HEK293 (cell line): ENCODE data around the gene DUSP1.
"Not testable (repeated sequence)": the region's sequence is repeated elsewhere in the genome, so short reads cannot be mapped to it uniquely, and the experiment has no call there.

Experiments used
- CTCF ChIA-PET: fragments of 350-600 bp; formaldehyde crosslinking; extraction: SDS; loops from one replicate; lab custom pipeline; 2021; ENCODE audit warnings: antibody characterized with exemption; lab: Yijun Ruan, JAX
- POLR2A ChIA-PET: fragments of 300-600 bp; formaldehyde crosslinking; extraction: SDS; loops from one replicate; lab custom pipeline; 2020; ENCODE audit warnings: antibody characterized with exemption, inconsistent platforms; lab: Yijun Ruan, JAX
- H3K27ac ChIP-seq: fragments of 200-500 bp; sonication (Bioruptor generic); 2 replicates; pipeline ENCODE4 v1.5.1; 2014; ENCODE audit warnings: low read depth, low read length, control low read depth, inconsistent platforms; ENCODE audit errors: extremely low read depth
- H3K36me3 ChIP-seq, 2 experiments: fragments of 200-500 bp in 1 of 2; sonication (Bioruptor generic) in 1 of 2; 1 replicate in 1 of 2; 2 replicates in 1 of 2; pipeline ENCODE4 v1.5.1; 2014 to 2017; ENCODE audit warnings: inconsistent platforms in 2 of 2, low read length in 2 of 2; ENCODE audit not compliant: control insufficient read depth in 2 of 2, insufficient read depth in 1 of 2
- H3K4me1 ChIP-seq: fragments of 200-500 bp; sonication (Bioruptor generic); 2 replicates; pipeline ENCODE4 v1.5.1; 2014; ENCODE audit warnings: mild to moderate bottlenecking, low read length, inconsistent platforms; ENCODE audit not compliant: control insufficient read depth, insufficient read depth
- H3K4me3 ChIP-seq: 2 replicates; pipeline ENCODE4 v1.5.1; 2011; ENCODE audit warnings: low read depth, mild to moderate bottlenecking, control low read depth, low read length, moderate library complexity
- H3K9me3 ChIP-seq: fragments of 200-500 bp; sonication (Bioruptor generic); 2 replicates; pipeline ENCODE4 v1.5.1; 2014; ENCODE audit warnings: low read depth, low read length, inconsistent platforms; ENCODE audit not compliant: control insufficient read depth, insufficient read depth
- HOXA7 ChIP-seq: sonication (generic); formaldehyde crosslinking; IDR thresholded peaks from 2 replicates; pipeline ENCODE4 v1.8.1; 2022; ENCODE audit warnings: missing genetic modification reagents, borderline replicate concordance
- KLF17 ChIP-seq: fragments of 450-650 bp; formaldehyde crosslinking; IDR thresholded peaks from 2 replicates; pipeline ENCODE4 v1.5.1; 2016; ENCODE audit warnings: missing biosample characterization, missing genetic modification characterization
- MZF1 ChIP-seq: fragments of 450-650 bp; formaldehyde crosslinking; IDR thresholded peaks from 2 replicates; pipeline ENCODE4 v1.5.1; 2017; ENCODE audit warnings: missing biosample characterization, missing genetic modification characterization, borderline replicate concordance
- PRDM1 ChIP-seq: fragments of 450-650 bp; formaldehyde crosslinking; IDR thresholded peaks from 2 replicates; pipeline ENCODE4; 2016; ENCODE audit warnings: missing biosample characterization, missing genetic modification characterization
- ZNF121 ChIP-seq: fragments of 450-650 bp; formaldehyde crosslinking; IDR thresholded peaks from 2 replicates; pipeline ENCODE4 v1.5.1; 2016; ENCODE audit warnings: missing biosample characterization, missing genetic modification characterization
- ZNF248 ChIP-seq: fragments of 450-650 bp; formaldehyde crosslinking; IDR thresholded peaks from 2 replicates; pipeline ENCODE4 v1.5.1; 2017; ENCODE audit warnings: missing biosample characterization, missing genetic modification characterization
- ZNF324 ChIP-seq: fragments of 450-650 bp; formaldehyde crosslinking; IDR thresholded peaks from 2 replicates; pipeline ENCODE4 v1.5.1; 2016; ENCODE audit warnings: missing biosample characterization, missing genetic modification characterization
- ZNF354C ChIP-seq: fragments of 450-650 bp; formaldehyde crosslinking; IDR thresholded peaks from 2 replicates; pipeline ENCODE4 v1.5.1; 2016; ENCODE audit warnings: missing biosample characterization, missing genetic modification characterization, low read depth, borderline replicate concordance
- ZNF701 ChIP-seq: fragments of 450-650 bp; formaldehyde crosslinking; IDR thresholded peaks from 2 replicates; pipeline ENCODE4 v1.5.1; 2016; ENCODE audit warnings: missing biosample characterization, missing genetic modification characterization
- TF ChIP-seq, protein P1 (sequence below): fragments of 450-650 bp; formaldehyde crosslinking; conservative IDR thresholded peaks from 2 replicates; pipeline ENCODE4 v1.5.1; 2016; ENCODE audit warnings: low read depth, missing biosample characterization, missing genetic modification characterization
- TF ChIP-seq, protein P2 (sequence below): fragments of 450-650 bp; formaldehyde crosslinking; IDR thresholded peaks from 2 replicates; pipeline ENCODE4 v1.5.1; 2016; ENCODE audit warnings: missing biosample characterization, missing genetic modification characterization
- TF ChIP-seq, protein P3 (sequence below): fragments of 450-650 bp; formaldehyde crosslinking; IDR thresholded peaks from 2 replicates; pipeline ENCODE4 v1.5.1; 2016; ENCODE audit warnings: missing biosample characterization, missing genetic modification characterization, borderline replicate concordance

DUSP1 gene

DNA sequence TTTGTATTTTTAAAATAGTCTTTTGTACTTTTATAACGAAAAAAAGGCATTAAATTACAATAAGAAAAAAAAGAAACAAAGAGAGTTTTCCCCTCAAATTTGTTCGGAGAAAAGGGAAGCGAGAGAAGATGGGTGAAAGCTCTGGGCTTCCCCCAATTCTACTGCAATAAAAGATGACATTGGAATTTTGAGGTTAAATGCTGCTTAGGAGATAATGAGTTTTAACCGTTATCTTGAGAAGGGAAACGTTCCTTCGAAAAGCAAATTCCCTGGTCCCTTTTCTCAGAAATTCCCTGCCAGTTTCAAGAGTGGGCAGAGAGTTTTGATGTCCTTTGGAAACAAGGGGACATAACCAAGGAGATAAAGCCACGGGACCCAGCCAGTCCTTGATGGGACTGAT is 44.6 kb upstream of the DUSP1 start:
- ChIA-PET POLR2A (no interaction called here), CTCF (interaction anchor here (0.6 kb wide), 1 partner anchor 137 kb away, joined by 4 read pairs; no protein-coding TSS in a partner anchor)
- no peaks in the 10 kb centered on the region for H3K36me3 ChIP-seq
- no peak for TF ChIP-seq ZNF354C (tag by site-specific recombination)
- 0 out of 2 replicates have a peak, but pooled peaks have one; percentile 6 for TF ChIP-seq PRDM1 (tag by site-specific recombination)
- H3K4me3 ChIP-seq = no peak overlapping the region
- no peaks in the 10 kb centered on the region for H3K4me1 ChIP-seq
- no peaks in the 10 kb centered on the region for H3K9me3 ChIP-seq
- H3K27ac ChIP-seq = no peak overlapping the region

GRCh38 chr5:172810996-172811395 is 40.0 kb upstream of the DUSP1 start:
- H3K36me3 ChIP-seq, POLR2A ChIA-PET, H3K9me3 ChIP-seq, H3K4me3 ChIP-seq, H3K4me1 ChIP-seq, H3K27ac ChIP-seq: not testable (repeated sequence)
- CTCF ChIA-PET = interaction anchor here (0.6 to 1.8 kb wide), 3 partner anchors 38 to 107 kb away, joined by 3 to 7 read pairs (median 4); no protein-coding TSS in a partner anchor

DNA sequence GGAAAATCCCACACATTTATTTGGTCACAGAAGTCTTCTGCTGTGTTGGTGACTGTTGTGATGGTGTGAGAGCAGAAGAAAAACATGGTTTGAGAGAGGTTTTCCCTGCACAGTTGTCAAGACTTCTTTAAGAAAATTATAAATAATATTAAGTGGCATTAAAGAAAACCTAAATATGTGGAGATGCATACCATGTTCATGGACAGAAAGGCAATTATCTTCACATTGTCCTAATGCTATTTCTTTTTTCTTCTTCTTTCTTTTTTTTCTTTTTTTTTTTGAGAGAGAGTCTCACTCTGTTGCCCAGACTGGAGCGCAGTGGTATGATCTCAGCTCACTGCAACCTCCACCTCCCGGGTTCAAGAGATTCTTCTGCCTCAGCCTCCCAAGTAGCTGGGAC is 38.8 kb upstream of the DUSP1 start:
- POLR2A ChIA-PET = interaction anchor here (0.6 kb wide), 2 partner anchors 65 to 150 kb away, joined by 3 read pairs; partner anchors contain the start of gene RPL26L1
- H3K27ac ChIP-seq = no peak overlapping the region
- TF ChIP-seq, protein P1, sequence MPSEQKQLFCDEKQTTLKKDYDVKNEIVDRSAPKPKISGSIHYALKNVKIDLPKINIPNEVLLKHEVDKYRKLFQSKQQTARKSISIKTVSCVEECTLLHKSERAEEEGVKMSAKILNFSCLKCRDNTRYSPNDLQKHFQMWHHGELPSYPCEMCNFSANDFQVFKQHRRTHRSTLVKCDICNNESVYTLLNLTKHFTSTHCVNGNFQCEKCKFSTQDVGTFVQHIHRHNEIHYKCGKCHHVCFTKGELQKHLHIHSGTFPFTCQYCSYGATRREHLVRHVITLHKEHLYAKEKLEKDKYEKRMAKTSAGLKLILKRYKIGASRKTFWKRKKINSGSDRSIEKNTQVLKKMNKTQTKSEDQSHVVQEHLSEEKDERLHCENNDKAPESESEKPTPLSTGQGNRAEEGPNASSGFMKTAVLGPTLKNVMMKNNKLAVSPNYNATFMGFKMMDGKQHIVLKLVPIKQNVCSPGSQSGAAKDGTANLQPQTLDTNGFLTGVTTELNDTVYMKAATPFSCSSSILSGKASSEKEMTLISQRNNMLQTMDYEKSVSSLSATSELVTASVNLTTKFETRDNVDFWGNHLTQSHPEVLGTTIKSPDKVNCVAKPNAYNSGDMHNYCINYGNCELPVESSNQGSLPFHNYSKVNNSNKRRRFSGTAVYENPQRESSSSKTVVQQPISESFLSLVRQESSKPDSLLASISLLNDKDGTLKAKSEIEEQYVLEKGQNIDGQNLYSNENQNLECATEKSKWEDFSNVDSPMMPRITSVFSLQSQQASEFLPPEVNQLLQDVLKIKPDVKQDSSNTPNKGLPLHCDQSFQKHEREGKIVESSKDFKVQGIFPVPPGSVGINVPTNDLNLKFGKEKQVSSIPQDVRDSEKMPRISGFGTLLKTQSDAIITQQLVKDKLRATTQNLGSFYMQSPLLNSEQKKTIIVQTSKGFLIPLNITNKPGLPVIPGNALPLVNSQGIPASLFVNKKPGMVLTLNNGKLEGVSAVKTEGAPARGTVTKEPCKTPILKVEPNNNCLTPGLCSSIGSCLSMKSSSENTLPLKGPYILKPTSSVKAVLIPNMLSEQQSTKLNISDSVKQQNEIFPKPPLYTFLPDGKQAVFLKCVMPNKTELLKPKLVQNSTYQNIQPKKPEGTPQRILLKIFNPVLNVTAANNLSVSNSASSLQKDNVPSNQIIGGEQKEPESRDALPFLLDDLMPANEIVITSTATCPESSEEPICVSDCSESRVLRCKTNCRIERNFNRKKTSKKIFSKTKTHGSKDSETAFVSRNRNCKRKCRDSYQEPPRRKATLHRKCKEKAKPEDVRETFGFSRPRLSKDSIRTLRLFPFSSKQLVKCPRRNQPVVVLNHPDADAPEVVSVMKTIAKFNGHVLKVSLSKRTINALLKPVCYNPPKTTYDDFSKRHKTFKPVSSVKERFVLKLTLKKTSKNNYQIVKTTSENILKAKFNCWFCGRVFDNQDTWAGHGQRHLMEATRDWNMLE = no peak
- TF ChIP-seq ZNF248 (tag by site-specific recombination) = peak; percentile 93; the same call in 1 of the 2 replicates
- TF ChIP-seq, all 188 proteins: peak for 1
- no peaks in the 10 kb centered on the region for H3K9me3 ChIP-seq
- CTCF ChIA-PET = interaction anchor here (0.6 to 1.1 kb wide), 2 partner anchors 35 to 37 kb away, joined by 3 read pairs; no protein-coding TSS in a partner anchor
- H3K4me3 ChIP-seq = no peak overlapping the region
- no peaks in the 10 kb centered on the region for H3K36me3 ChIP-seq
- no peaks in the 10 kb centered on the region for H3K4me1 ChIP-seq

GRCh38 chr5:172807766-172808311 is 36.8 kb upstream of the DUSP1 start:
- no peaks in the 10 kb centered on the region for H3K9me3 ChIP-seq
- no peak overlapping the region for H3K4me3 ChIP-seq
- ChIA-PET POLR2A (interaction anchor here (0.6 kb wide), 3 partner anchors 36 to 649 kb away, joined by 3 read pairs; no protein-coding TSS in a partner anchor), CTCF (no interaction called here)
- no peaks in the 10 kb centered on the region for H3K36me3 ChIP-seq
- H3K27ac ChIP-seq = no peak overlapping the region
- no peaks in the 10 kb centered on the region for H3K4me1 ChIP-seq
- TF ChIP-seq ZNF701 (tag by site-specific recombination) (no peak), ZNF121 (no peak), KLF17 (tag by site-specific recombination) (no peak), MZF1 (no peak), HOXA7 (CRISPR knock-in tag) (no peak), ZNF324 (tag by site-specific recombination) (no peak)
- TF ChIP-seq, protein P2, sequence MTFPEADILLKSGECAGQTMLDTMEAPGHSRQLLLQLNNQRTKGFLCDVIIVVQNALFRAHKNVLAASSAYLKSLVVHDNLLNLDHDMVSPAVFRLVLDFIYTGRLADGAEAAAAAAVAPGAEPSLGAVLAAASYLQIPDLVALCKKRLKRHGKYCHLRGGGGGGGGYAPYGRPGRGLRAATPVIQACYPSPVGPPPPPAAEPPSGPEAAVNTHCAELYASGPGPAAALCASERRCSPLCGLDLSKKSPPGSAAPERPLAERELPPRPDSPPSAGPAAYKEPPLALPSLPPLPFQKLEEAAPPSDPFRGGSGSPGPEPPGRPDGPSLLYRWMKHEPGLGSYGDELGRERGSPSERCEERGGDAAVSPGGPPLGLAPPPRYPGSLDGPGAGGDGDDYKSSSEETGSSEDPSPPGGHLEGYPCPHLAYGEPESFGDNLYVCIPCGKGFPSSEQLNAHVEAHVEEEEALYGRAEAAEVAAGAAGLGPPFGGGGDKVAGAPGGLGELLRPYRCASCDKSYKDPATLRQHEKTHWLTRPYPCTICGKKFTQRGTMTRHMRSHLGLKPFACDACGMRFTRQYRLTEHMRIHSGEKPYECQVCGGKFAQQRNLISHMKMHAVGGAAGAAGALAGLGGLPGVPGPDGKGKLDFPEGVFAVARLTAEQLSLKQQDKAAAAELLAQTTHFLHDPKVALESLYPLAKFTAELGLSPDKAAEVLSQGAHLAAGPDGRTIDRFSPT (tag by site-specific recombination) = no peak
- TF ChIP-seq, protein P3, sequence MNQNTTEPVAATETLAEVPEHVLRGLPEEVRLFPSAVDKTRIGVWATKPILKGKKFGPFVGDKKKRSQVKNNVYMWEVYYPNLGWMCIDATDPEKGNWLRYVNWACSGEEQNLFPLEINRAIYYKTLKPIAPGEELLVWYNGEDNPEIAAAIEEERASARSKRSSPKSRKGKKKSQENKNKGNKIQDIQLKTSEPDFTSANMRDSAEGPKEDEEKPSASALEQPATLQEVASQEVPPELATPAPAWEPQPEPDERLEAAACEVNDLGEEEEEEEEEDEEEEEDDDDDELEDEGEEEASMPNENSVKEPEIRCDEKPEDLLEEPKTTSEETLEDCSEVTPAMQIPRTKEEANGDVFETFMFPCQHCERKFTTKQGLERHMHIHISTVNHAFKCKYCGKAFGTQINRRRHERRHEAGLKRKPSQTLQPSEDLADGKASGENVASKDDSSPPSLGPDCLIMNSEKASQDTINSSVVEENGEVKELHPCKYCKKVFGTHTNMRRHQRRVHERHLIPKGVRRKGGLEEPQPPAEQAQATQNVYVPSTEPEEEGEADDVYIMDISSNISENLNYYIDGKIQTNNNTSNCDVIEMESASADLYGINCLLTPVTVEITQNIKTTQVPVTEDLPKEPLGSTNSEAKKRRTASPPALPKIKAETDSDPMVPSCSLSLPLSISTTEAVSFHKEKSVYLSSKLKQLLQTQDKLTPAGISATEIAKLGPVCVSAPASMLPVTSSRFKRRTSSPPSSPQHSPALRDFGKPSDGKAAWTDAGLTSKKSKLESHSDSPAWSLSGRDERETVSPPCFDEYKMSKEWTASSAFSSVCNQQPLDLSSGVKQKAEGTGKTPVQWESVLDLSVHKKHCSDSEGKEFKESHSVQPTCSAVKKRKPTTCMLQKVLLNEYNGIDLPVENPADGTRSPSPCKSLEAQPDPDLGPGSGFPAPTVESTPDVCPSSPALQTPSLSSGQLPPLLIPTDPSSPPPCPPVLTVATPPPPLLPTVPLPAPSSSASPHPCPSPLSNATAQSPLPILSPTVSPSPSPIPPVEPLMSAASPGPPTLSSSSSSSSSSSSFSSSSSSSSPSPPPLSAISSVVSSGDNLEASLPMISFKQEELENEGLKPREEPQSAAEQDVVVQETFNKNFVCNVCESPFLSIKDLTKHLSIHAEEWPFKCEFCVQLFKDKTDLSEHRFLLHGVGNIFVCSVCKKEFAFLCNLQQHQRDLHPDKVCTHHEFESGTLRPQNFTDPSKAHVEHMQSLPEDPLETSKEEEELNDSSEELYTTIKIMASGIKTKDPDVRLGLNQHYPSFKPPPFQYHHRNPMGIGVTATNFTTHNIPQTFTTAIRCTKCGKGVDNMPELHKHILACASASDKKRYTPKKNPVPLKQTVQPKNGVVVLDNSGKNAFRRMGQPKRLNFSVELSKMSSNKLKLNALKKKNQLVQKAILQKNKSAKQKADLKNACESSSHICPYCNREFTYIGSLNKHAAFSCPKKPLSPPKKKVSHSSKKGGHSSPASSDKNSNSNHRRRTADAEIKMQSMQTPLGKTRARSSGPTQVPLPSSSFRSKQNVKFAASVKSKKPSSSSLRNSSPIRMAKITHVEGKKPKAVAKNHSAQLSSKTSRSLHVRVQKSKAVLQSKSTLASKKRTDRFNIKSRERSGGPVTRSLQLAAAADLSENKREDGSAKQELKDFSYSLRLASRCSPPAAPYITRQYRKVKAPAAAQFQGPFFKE (tag by site-specific recombination) = no peak
